Measurements from ENCODE around the gene NTM. TPM values are rescaled to one million over a fixed set of nuclear protein-coding genes. Genes with fewer than 3 reads are reported as not detected.

The NTM gene
- total RNA-seq, 1 experiment from 2014 or later: 8.6 TPM

DNA sequence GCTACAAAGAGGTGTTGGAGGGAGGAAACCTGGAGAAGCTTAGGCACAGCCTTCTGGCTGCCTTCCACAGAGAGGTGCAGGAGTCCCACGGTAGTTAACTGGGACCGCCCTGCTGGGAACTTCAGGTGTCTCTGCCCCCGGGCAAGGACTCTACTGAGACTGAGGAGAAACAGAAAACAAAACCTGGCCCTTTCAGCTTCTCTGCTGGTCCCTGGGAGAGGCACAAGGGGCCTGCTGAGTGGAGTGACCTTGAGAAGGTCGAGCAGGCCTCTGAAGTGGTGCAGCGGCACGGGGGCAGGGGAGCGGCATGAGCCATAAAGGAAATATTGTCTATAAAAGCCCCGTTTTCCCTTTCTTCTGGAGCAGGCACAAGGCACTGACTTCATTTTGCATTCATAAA, 38.9 kb downstream of the NTM start:
- TF ChIP-seq, protein P1, sequence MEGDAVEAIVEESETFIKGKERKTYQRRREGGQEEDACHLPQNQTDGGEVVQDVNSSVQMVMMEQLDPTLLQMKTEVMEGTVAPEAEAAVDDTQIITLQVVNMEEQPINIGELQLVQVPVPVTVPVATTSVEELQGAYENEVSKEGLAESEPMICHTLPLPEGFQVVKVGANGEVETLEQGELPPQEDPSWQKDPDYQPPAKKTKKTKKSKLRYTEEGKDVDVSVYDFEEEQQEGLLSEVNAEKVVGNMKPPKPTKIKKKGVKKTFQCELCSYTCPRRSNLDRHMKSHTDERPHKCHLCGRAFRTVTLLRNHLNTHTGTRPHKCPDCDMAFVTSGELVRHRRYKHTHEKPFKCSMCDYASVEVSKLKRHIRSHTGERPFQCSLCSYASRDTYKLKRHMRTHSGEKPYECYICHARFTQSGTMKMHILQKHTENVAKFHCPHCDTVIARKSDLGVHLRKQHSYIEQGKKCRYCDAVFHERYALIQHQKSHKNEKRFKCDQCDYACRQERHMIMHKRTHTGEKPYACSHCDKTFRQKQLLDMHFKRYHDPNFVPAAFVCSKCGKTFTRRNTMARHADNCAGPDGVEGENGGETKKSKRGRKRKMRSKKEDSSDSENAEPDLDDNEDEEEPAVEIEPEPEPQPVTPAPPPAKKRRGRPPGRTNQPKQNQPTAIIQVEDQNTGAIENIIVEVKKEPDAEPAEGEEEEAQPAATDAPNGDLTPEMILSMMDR (conservative IDR thresholded peaks at IDR 0.05; ENCODE audit: low read depth, low read length): no peak
- Histone ChIP-seq H3K9me3 (ENCODE audit: low read depth, low read length, poor library complexity, severe bottlenecking) (no peaks in the 10 kb centered on the region), H3K27ac (ENCODE audit: low read depth, low read length, poor library complexity, severe bottlenecking) (no peak overlapping the region), H3K4me1 (ENCODE audit: insufficient read depth, low read length, poor library complexity, severe bottlenecking) (no peaks in the 10 kb centered on the region), H3K4me3 (ENCODE audit: low read depth, low read length, poor library complexity, severe bottlenecking) (no peak overlapping the region), H3K27me3 (replicated peaks; ENCODE audit: insufficient read depth, low read depth, low read length, poor library complexity) (peaks cover 46% of the 10 kb centered on the region), H3K36me3 (ENCODE audit: insufficient read depth, low read length, poor library complexity, severe bottlenecking) (no peaks in the 10 kb centered on the region)
- POLR2A ChIA-PET (ENCODE audit: low non-redundant PET): no interaction called here
- no peak for DNase-seq (ENCODE audit: low spot score)
- no TSS peak for BruUV-seq (replicated peaks)
- CTCF ChIA-PET: no interaction called here
- intact Hi-C loops (cut with micrococcal nuclease; ENCODE audit: unreplicated experiment): no loop called here

DNA sequence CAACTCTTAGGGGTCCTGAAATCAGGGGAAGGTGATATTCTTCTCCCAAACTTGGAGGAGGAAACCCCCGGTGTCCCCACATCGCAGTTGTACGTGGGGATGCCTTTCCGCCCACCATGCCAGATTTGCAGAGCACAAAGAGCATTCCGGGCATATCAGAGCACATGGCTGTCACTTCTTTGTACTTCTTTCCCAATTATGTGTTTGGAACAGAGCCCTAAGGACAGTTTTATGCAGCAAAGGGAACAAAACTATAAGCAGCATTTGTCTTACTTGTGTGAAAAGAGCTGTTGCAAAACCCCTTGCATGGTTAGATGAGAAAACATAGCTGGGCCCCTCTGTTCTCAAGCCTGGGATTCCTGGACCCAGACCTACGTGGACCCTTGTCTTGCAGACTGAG, 41.2 kb downstream of the NTM start:
- TF ChIP-seq, protein P1 (conservative IDR thresholded peaks at IDR 0.05; ENCODE audit: low read depth, low read length): no peak
- TF ChIP-seq EZH2 (IDR thresholded peaks at IDR 0.05; ENCODE audit: borderline replicate concordance, low read depth, low read length, poor library complexity, severe bottlenecking): no peak
- Histone ChIP-seq H3K36me3 (ENCODE audit: insufficient read depth, low read length, poor library complexity, severe bottlenecking) (no peaks in the 10 kb centered on the region), H3K4me3 (ENCODE audit: low read depth, low read length, poor library complexity, severe bottlenecking) (no peak overlapping the region), H3K27me3 (replicated peaks; ENCODE audit: insufficient read depth, low read depth, low read length, poor library complexity) (peaks cover 39% of the 10 kb centered on the region), H3K4me1 (ENCODE audit: insufficient read depth, low read length, poor library complexity, severe bottlenecking) (no peaks in the 10 kb centered on the region), H3K27ac (ENCODE audit: low read depth, low read length, poor library complexity, severe bottlenecking) (no peak overlapping the region), H3K9me3 (ENCODE audit: low read depth, low read length, poor library complexity, severe bottlenecking) (no peaks in the 10 kb centered on the region)
- DNase-seq (ENCODE audit: low spot score): no peak
- BruUV-seq (replicated peaks): no TSS peak
- CTCF ChIA-PET: no interaction called here
- POLR2A ChIA-PET (ENCODE audit: low non-redundant PET): no interaction called here
- intact Hi-C loops (cut with micrococcal nuclease; ENCODE audit: unreplicated experiment): no loop called here

DNA sequence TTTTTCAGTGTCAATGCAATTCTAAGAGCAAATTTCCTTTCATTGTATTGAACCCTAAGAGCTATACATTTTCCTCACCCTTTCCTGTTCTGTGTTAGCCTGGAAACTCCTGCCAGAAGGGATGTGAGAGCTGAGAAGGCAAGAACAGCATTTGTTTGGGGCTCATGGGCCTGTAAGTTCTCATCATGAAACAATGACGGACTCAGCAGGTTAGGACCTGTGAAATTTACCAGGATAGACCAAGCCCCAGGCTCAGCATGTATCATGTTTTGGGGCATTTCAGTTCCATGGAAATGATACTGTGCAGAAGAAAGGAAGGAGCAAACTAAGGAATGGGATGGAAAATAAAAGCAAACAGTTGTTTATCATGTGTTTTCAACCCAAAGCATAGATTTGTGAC, 41.6 kb downstream of the NTM start:
- H3K9me3 ChIP-seq (ENCODE audit: low read depth, low read length, poor library complexity, severe bottlenecking): no peaks in the 10 kb centered on the region
- no peaks in the 10 kb centered on the region for H3K36me3 ChIP-seq (ENCODE audit: insufficient read depth, low read length, poor library complexity, severe bottlenecking)
- H3K4me1 ChIP-seq (ENCODE audit: insufficient read depth, low read length, poor library complexity, severe bottlenecking): no peaks in the 10 kb centered on the region
- H3K27me3 ChIP-seq (replicated peaks; ENCODE audit: insufficient read depth, low read depth, low read length, poor library complexity): peaks cover 36% of the 10 kb centered on the region
- intact Hi-C loops (cut with micrococcal nuclease; ENCODE audit: unreplicated experiment): no loop called here
- POLR2A ChIA-PET (ENCODE audit: low non-redundant PET): no interaction called here
- no peak for DNase-seq (ENCODE audit: low spot score)
- CTCF ChIA-PET: no interaction called here
- no peak overlapping the region for H3K27ac ChIP-seq (ENCODE audit: low read depth, low read length, poor library complexity, severe bottlenecking)
- BruUV-seq (replicated peaks): no TSS peak
- no peak for TF ChIP-seq EZH2 (IDR thresholded peaks at IDR 0.05; ENCODE audit: borderline replicate concordance, low read depth, low read length, poor library complexity, severe bottlenecking)
- TF ChIP-seq, protein P1 (conservative IDR thresholded peaks at IDR 0.05; ENCODE audit: low read depth, low read length): no peak
- no peak overlapping the region for H3K4me3 ChIP-seq (ENCODE audit: low read depth, low read length, poor library complexity, severe bottlenecking)
